ENCODE results near the gene DNAH14. TPM values are rescaled to one million over a fixed set of nuclear protein-coding genes. Genes with fewer than 3 reads are reported as not detected.

DNAH14 gene
- total and polyA plus RNA-seq, 2 of the 13 experiments (the other 11 are each of a cell fraction or from before 2014, with no cell fraction given) = 4.5 to 27.5 TPM

GRCh38 chr1:225179686-225180085, 250.2 kb downstream of the DNAH14 start:
- POLR2A ChIA-PET = no interaction called here
- H3K27ac ChIP-seq (ENCODE audit: extremely low read length, insufficient read depth, low read length) = no peak overlapping the region
- H3K9me3 ChIP-seq (ENCODE audit: low read length) = peaks cover 47% of the 10 kb centered on the region
- ATAC-seq (no peak), FAIRE-seq (no peak), DNase-seq (ENCODE audit: low spot score) (no peak)
- no peaks in the 10 kb centered on the region for H3K27me3 ChIP-seq (ENCODE audit: control insufficient read depth in 1 of 2, insufficient read depth in 2 of 2, low read length in 2 of 2)
- TF ChIP-seq ZNF343 (CRISPR knock-in tag; IDR thresholded peaks at IDR 0.05) = no peak
- TF ChIP-seq PHF5A (CRISPR knock-in tag; IDR thresholded peaks at IDR 0.05; ENCODE audit: low read depth, unreplicated experiment) = no peak
- TF ChIP-seq, protein P1, sequence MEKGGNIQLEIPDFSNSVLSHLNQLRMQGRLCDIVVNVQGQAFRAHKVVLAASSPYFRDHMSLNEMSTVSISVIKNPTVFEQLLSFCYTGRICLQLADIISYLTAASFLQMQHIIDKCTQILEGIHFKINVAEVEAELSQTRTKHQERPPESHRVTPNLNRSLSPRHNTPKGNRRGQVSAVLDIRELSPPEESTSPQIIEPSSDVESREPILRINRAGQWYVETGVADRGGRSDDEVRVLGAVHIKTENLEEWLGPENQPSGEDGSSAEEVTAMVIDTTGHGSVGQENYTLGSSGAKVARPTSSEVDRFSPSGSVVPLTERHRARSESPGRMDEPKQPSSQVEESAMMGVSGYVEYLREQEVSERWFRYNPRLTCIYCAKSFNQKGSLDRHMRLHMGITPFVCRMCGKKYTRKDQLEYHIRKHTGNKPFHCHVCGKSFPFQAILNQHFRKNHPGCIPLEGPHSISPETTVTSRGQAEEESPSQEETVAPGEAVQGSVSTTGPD (CRISPR knock-in tag; IDR thresholded peaks at IDR 0.05) = no peak
- TF ChIP-seq ZNF317 (CRISPR knock-in tag; IDR thresholded peaks at IDR 0.05) = 0 out of 2 replicates have a peak, but pooled peaks have one; percentile 37
- TF ChIP-seq RFX1 (IDR thresholded peaks at IDR 0.05) = no peak
- no peak for TF ChIP-seq AGO1 (IDR thresholded peaks at IDR 0.05; ENCODE audit: low read depth, low read length, poor library complexity, severe bottlenecking)
- TF ChIP-seq, protein P2, sequence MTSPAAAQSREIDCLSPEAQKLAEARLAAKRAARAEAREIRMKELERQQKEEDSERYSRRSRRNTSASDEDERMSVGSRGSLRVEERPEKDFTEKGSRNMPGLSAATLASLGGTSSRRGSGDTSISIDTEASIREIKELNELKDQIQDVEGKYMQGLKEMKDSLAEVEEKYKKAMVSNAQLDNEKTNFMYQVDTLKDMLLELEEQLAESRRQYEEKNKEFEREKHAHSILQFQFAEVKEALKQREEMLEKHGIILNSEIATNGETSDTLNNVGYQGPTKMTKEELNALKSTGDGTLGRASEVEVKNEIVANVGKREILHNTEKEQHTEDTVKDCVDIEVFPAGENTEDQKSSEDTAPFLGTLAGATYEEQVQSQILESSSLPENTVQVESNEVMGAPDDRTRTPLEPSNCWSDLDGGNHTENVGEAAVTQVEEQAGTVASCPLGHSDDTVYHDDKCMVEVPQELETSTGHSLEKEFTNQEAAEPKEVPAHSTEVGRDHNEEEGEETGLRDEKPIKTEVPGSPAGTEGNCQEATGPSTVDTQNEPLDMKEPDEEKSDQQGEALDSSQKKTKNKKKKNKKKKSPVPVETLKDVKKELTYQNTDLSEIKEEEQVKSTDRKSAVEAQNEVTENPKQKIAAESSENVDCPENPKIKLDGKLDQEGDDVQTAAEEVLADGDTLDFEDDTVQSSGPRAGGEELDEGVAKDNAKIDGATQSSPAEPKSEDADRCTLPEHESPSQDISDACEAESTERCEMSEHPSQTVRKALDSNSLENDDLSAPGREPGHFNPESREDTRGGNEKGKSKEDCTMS (CRISPR knock-in tag; conservative IDR thresholded peaks at IDR 0.05) = no peak
- TF ChIP-seq ARHGAP35 (CRISPR knock-in tag; IDR thresholded peaks at IDR 0.05; ENCODE audit: borderline replicate concordance) = no peak
- no peak for TF ChIP-seq THYN1 (CRISPR knock-in tag; IDR thresholded peaks at IDR 0.05; ENCODE audit: borderline replicate concordance, low read depth)
- no peak for TF ChIP-seq CEBPG (CRISPR knock-in tag; IDR thresholded peaks at IDR 0.05)
- no peak for TF ChIP-seq HMGA1 (CRISPR knock-in tag; conservative IDR thresholded peaks at IDR 0.05)
- no peak for TF ChIP-seq ZNF496 (CRISPR knock-in tag; IDR thresholded peaks at IDR 0.05; ENCODE audit: insufficient replicate concordance)
- no peak for TF ChIP-seq CREB1 (IDR thresholded peaks at IDR 0.05)
- no peak for TF ChIP-seq CREB1 (CRISPR knock-in tag; IDR thresholded peaks at IDR 0.05)
- TF ChIP-seq JUNB (CRISPR knock-in tag; IDR thresholded peaks at IDR 0.05; ENCODE audit: borderline replicate concordance) = no peak
- TF ChIP-seq ZNF460 (CRISPR knock-in tag; IDR thresholded peaks at IDR 0.05; ENCODE audit: borderline replicate concordance) = no peak
- 0 out of 2 replicates have a peak, but pooled peaks have one; percentile 50 for TF ChIP-seq ZNF136 (CRISPR knock-in tag; IDR thresholded peaks at IDR 0.05; ENCODE audit: low read depth)
- TF ChIP-seq CAMTA2 (CRISPR knock-in tag; IDR thresholded peaks at IDR 0.05; ENCODE audit: borderline replicate concordance) = no peak
- TF ChIP-seq, protein P3, sequence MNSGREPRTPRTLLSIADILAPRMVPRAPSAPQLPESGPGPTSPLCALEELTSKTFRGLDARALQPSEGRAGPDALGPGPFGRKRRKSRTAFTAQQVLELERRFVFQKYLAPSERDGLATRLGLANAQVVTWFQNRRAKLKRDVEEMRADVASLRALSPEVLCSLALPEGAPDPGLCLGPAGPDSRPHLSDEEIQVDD (CRISPR knock-in tag; IDR thresholded peaks at IDR 0.05; ENCODE audit: borderline replicate concordance) = no peak
- BruUV-seq (replicated peaks) = no TSS peak
- H3K4me2 ChIP-seq (ENCODE audit: low read depth, low read length) = no peak overlapping the region
- no peak overlapping the region for H2AFZ ChIP-seq (ENCODE audit: low read length)
- H4K20me1 ChIP-seq (ENCODE audit: insufficient read depth, low read length) = no peaks in the 10 kb centered on the region
- H3K9ac ChIP-seq (ENCODE audit: insufficient read depth, low read depth, low read length) = no peak overlapping the region
- CTCF ChIA-PET (ENCODE audit: low intra/inter-chr PET ratio, low total read pairs) = no interaction called here
- H3K4me3 ChIP-seq (replicated peaks in 1 of 3; ENCODE audit: insufficient read depth in 1 of 3, low read depth in 2 of 3, low read length in 3 of 3) = no peak overlapping the region
- no peaks in the 10 kb centered on the region for H3K36me3 ChIP-seq (replicated peaks in 1 of 2; ENCODE audit: control insufficient read depth in 1 of 2, insufficient read depth in 2 of 2, low read length in 2 of 2)
- in situ Hi-C loops (cut with HindIII; ENCODE audit: extremely low pct_ligation_motif_present, low pct_unique_long_range_greater_than_20kb) (no loop called here), intact Hi-C loops (cut with micrococcal nuclease; ENCODE audit: unreplicated experiment) (no loop called here)
- H3K4me1 ChIP-seq (ENCODE audit: insufficient read depth, low read length) = no peaks in the 10 kb centered on the region
- no peaks in the 10 kb centered on the region for H3K79me2 ChIP-seq (ENCODE audit: insufficient read depth, low read length)
